Loucy (cell line): ENCODE measurements around the gene CPAMD8.

ENCODE experiments used
- CTCF ChIP-seq: fragments of 200-600 bp; sonication (generic); conservative IDR thresholded peaks from 2 replicates; pipeline ENCODE4 v1.5.1; 2014; ENCODE audit warnings: mild to moderate bottlenecking, antibody characterized with exemption, low read length
- EZH2phosphoT487 ChIP-seq: fragments of 200-600 bp; IDR thresholded peaks from 2 replicates; pipeline ENCODE4 v1.6.1; 2018; ENCODE audit warnings: antibody characterized with exemption, mild to moderate bottlenecking, moderate library complexity, borderline replicate concordance

- TF ChIP-seq CTCF (no peak), EZH2phosphoT487 (no peak)
These were observed 157.2 kb downstream of the CPAMD8 start for GRCh38 chr19:16869331-16869972.
